ENCODE results near the gene BRK1.
"Not testable (repeated sequence)": the region's sequence is repeated elsewhere in the genome, so short reads cannot be mapped to it uniquely, and the experiment has no call there.

BRK1 gene

GRCh38 chr3:10142707-10143560 lies 27.5 kb downstream of the BRK1 start:
- DNase-seq: no peak

GRCh38 chr3:10145685-10146084 lies 30.2 kb downstream of the BRK1 start:
- intact Hi-C loops (cut with DNase I): no loop called here
- no peak for DNase-seq

More at GRCh38 chr3:10142707-10143560, 27.5 kb downstream of the BRK1 start:
- intact Hi-C loops (cut with DNase I): no loop called here

- DNase-seq: no peak
- intact Hi-C loops (cut with DNase I): no loop called here
Measured at GRCh38 chr3:10149226-10149625, 33.8 kb downstream of the BRK1 start.

GRCh38 chr3:10150987-10151386 lies 35.5 kb downstream of the BRK1 start:
- no peak for DNase-seq
- intact Hi-C loops (cut with DNase I): no loop called here

- intact Hi-C loops (cut with DNase I): no loop called here
- no peak for DNase-seq
Measured at GRCh38 chr3:10154335-10155122, 39.1 kb downstream of the BRK1 start.

GRCh38 chr3:10155123-10155472 lies 39.6 kb downstream of the BRK1 start:
- DNase-seq: no peak
- intact Hi-C loops (cut with DNase I): no loop called here

GRCh38 chr3:10155658-10156057 lies 40.2 kb downstream of the BRK1 start:
- no peak for DNase-seq
- intact Hi-C loops (cut with DNase I): no loop called here

GRCh38 chr3:10157031-10157430 lies 41.6 kb downstream of the BRK1 start:
- no peak for DNase-seq
- intact Hi-C loops (cut with DNase I): no loop called here

GRCh38 chr3:10158555-10158954 lies 43.1 kb downstream of the BRK1 start:
- intact Hi-C loops (cut with DNase I): not testable (repeated sequence)
- DNase-seq: peak in 1 of 10 donors; percentile 55

- DNase-seq: no peak
- intact Hi-C loops (cut with DNase I): no loop called here
Measured at GRCh38 chr3:10160346-10160745, 44.9 kb downstream of the BRK1 start.

GRCh38 chr3:10160925-10161324 lies 45.5 kb downstream of the BRK1 start:
- intact Hi-C loops (cut with DNase I): no loop called here
- DNase-seq: peak in 1 of 10 donors; percentile 6

GRCh38 chr3:10162185-10162584 lies 46.7 kb downstream of the BRK1 start:
- intact Hi-C loops (cut with DNase I): no loop called here
- DNase-seq: no peak

- DNase-seq: peak in 1 of 10 donors; percentile 56
- intact Hi-C loops (cut with DNase I): loop anchor here (2.0 kb wide), 1 partner anchor 61 kb away; no protein-coding TSS in a partner anchor
Measured at GRCh38 chr3:10164201-10164545, 48.7 kb downstream of the BRK1 start.

GRCh38 chr3:10164546-10165393 lies 49.3 kb downstream of the BRK1 start, which contains the start of gene IRAK2:
Gene IRAK2 (plus strand): TSS chr3:10164919. CDS start chr3:10164955, 36 bp downstream.
- intact Hi-C loops (cut with DNase I): loop anchor here (2.0 kb wide), 1 partner anchor 60 kb away; no protein-coding TSS in a partner anchor
- peak; percentile 51 to 96 (median 70) for DNase-seq

GRCh38 chr3:10166213-10166604 lies 50.7 kb downstream of the BRK1 start:
- no peak for DNase-seq
- intact Hi-C loops (cut with DNase I): no loop called here

- intact Hi-C loops (cut with DNase I): no loop called here
- peak in 1 of 10 donors; percentile 26 for DNase-seq
Measured at GRCh38 chr3:10169000-10169496, 53.6 kb downstream of the BRK1 start.

GRCh38 chr3:10170915-10171478 lies 55.5 kb downstream of the BRK1 start:
- DNase-seq: peak in 1 of 10 donors; percentile 9
- intact Hi-C loops (cut with DNase I): no loop called here

GRCh38 chr3:10173095-10173925 lies 57.8 kb downstream of the BRK1 start:
- intact Hi-C loops (cut with DNase I): no loop called here

GRCh38 chr3:10173926-10174435 lies 58.5 kb downstream of the BRK1 start:
- peak in 7 of 10 donors; percentile 28 to 89 (median 45) for DNase-seq
- intact Hi-C loops (cut with DNase I): no loop called here

More at GRCh38 chr3:10173095-10173925, 57.8 kb downstream of the BRK1 start:
- peak in 2 of 10 donors; percentile 20 to 25 for DNase-seq

Data from posterior cingulate gyrus (tissue), 11 donors.